ENCODE results near the gene PTPN1.
"Not testable (repeated sequence)": the region's sequence is repeated elsewhere in the genome, so short reads cannot be mapped to it uniquely, and the experiment has no call there.

Gene PTPN1

DNA sequence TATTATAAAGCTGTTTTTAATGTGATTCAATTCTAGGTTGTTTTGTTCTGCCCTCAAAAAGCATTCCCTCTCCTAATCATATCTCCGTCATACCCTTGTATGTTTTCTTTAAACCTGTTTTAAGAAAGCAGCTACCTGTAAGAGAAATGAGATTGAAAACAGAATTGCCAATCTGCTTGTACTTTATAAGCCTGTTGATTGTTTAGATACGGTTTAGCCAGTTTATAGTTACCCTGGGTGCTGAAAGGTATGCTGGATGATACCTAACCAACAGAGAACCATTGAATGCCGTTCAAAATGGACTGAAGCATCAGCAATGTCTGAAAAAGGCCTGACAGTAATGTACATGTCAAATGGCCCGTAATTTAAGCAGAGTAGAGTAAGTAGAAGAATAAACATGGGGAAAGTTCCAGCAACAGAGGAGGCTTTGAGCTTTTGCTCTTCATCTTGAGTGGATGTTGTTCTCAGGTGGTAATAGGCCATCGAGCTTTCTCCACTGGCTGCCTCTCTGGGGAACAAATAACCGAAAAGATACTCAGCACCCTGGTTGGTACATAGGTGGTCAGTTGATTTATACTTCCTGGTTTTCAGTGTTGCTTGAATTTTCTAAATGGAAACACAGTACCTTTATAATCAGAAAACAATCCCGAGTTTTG, 27.5 kb downstream of the PTPN1 start:
- DNase-seq (ENCODE audit: low read depth) = no peak
- H3K4me3 ChIP-seq (ENCODE audit: control insufficient read depth, low read depth, low read length) = no peak overlapping the region
- TF ChIP-seq, protein P1, sequence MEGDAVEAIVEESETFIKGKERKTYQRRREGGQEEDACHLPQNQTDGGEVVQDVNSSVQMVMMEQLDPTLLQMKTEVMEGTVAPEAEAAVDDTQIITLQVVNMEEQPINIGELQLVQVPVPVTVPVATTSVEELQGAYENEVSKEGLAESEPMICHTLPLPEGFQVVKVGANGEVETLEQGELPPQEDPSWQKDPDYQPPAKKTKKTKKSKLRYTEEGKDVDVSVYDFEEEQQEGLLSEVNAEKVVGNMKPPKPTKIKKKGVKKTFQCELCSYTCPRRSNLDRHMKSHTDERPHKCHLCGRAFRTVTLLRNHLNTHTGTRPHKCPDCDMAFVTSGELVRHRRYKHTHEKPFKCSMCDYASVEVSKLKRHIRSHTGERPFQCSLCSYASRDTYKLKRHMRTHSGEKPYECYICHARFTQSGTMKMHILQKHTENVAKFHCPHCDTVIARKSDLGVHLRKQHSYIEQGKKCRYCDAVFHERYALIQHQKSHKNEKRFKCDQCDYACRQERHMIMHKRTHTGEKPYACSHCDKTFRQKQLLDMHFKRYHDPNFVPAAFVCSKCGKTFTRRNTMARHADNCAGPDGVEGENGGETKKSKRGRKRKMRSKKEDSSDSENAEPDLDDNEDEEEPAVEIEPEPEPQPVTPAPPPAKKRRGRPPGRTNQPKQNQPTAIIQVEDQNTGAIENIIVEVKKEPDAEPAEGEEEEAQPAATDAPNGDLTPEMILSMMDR (conservative IDR thresholded peaks at IDR 0.05; ENCODE audit: control insufficient read depth, insufficient read depth, low read depth, low read length) = no peak

DNA sequence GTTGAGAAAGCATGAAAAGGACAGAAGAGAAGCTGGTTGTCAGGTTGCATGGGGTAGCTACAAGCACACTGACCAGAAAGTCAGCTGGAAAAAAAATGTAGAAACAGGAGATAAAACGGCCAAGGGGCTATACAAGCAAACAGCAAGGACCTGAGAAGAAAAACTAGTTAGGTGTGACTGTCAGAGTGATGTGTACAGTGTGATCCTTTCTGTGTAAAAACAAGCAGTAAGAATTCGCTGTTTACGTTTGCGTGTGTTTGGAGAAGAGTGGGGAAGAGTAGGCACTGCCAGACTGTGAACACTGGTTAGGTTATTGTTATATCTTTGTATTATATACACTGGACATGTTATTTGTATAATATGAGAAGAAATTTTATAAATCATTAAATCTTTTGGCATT, 28.1 kb downstream of the PTPN1 start:
- TF ChIP-seq, protein P1 (conservative IDR thresholded peaks at IDR 0.05; ENCODE audit: control insufficient read depth, insufficient read depth, low read depth, low read length) = no peak
- DNase-seq (ENCODE audit: low read depth) = no peak
- no peak overlapping the region for H3K4me3 ChIP-seq (ENCODE audit: control insufficient read depth, low read depth, low read length)

DNA sequence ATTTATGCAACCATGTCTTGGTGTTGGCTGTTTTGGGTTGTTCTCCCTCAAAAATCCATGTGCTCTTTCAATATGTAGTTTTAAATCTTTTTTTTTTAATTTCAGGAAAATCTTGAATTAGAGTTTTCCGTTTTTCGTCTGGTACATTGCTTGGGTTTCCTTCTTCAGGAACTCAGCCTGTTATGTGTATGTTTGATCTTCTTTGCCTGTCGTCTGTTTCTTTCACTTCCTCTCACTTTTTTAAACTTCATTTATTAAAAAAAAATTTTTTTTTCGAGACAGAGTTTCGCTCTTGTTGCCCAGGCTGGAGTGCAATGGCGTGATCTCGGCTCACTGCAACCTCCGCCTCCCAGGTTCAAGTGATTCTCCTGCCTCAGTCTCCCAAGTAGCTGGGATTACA, 29.6 kb downstream of the PTPN1 start:
- DNase-seq (ENCODE audit: low read depth); H3K4me3 ChIP-seq (ENCODE audit: control insufficient read depth, low read depth, low read length): not testable (repeated sequence)

DNA sequence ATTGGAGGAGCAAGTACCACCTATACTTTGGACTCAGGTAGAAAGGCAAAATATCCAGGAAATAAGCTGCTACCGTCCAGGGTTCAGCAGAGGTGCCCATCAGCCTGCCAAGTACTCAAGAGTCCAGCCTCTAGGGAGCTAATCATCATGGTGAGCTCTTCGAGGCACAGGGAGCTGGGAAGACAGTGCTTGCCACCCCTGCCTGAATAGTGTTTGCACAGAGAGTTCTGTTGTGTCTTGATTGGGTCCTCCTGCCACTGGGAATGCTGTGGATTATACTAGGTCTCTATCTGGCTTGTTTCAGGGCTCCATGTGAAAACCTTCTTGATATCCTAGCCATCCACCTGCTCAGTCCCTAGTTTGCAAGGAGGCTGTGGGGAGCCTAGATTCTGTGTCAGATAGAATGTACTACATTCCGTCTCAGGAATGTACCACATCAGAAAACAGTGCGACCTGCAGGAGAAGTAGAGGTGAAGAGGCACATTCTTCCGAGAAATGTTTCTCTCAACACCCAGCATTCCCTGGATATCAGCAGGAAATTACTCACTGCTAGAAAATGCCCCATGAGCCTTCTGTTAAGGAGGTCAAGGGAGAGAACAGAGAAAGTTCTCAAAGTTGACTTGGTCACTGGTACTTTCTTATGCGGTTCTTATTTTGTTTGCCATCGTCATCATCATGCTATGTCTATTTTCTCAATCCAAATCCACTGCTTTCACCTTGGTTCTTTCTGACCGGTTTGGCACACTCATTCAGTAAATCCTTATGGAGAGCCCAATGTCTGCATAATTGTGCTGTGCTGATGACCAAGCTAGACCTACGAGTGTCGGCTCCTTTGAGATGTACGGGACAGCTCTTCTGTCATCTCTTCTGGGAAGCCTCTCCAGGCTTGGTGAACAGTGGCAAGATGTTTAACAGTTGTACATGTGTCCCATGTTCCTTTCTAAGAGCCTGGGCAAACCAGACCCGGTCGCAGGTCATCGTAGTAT, 30.7 kb downstream of the PTPN1 start:
- TF ChIP-seq, protein P1 (conservative IDR thresholded peaks at IDR 0.05; ENCODE audit: control insufficient read depth, insufficient read depth, low read depth, low read length) = no peak
- H3K4me3 ChIP-seq (ENCODE audit: control insufficient read depth, low read depth, low read length) = no peak overlapping the region
- peak; percentile 81 for DNase-seq (ENCODE audit: low read depth)

DNA sequence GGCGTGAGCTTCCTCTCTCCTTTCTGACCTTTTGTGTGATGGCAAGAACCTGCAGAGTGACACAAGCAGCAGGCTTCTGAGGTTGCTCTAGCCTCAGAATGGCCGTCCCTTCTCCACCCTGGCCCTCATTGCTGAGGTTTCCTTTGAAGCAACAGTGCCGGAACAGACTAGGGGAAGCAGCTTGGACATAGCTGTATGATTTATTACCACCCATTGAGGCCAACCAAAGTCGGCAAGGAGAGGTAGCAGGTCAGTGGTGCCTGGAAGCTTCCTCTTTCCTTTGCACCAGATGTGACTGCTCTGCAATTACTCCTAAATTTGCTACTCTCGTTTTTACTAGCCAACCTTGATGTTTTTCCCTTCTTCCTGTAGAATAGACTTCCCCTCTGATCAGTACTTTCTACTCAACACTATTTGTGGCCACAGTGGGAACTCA, 31.4 kb downstream of the PTPN1 start:
- H3K4me3 ChIP-seq (ENCODE audit: control insufficient read depth, low read depth, low read length) = no peak overlapping the region

DNA sequence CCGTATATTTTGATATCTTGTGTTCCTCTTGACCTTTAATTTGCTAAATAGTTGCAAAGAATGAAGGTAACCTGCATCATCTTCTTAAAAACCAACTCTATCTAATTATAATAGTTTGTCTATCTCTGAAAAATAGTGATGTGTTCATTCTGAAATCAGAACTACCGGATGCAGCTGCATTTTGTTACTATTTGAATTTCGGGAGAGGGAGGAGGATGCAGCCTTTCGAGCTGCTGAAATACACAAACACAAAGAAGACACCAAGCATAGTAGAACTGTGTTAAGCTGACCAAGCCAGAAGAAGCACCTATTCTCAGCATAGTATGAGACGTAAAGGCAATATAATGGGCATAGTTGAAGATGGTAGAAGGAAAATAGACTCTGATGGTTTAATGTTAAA, 33.1 kb downstream of the PTPN1 start:
- DNase-seq (ENCODE audit: low read depth) = no peak
- TF ChIP-seq, protein P1 (conservative IDR thresholded peaks at IDR 0.05; ENCODE audit: control insufficient read depth, insufficient read depth, low read depth, low read length) = no peak
- no peak overlapping the region for H3K4me3 ChIP-seq (ENCODE audit: control insufficient read depth, low read depth, low read length)

More for the DNA sequence above, 31.4 kb downstream of the PTPN1 start:
- no peak for DNase-seq (ENCODE audit: low read depth)
- TF ChIP-seq, protein P1 (conservative IDR thresholded peaks at IDR 0.05; ENCODE audit: control insufficient read depth, insufficient read depth, low read depth, low read length) = no peak

DNA sequence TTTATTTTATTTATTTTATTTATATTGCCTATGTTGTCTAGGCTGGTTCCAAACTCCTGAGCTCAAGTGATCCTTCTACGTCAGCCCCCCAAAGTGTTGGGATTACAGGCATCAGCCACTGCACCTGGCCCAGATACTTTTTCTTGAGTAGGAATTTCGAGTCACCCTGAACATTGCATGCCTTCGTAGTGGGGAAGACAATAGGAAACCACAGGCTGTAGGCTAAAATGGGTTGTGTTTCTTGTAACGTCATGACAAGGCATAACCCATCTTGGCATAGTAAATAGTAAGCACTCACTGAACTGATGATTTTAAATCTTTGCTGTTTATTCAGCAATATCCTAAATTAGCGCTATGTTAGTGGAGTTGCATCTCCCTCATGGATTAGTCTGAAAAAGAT, 34.9 kb downstream of the PTPN1 start:
- TF ChIP-seq, protein P1 (conservative IDR thresholded peaks at IDR 0.05; ENCODE audit: control insufficient read depth, insufficient read depth, low read depth, low read length) = no peak
- H3K4me3 ChIP-seq (ENCODE audit: control insufficient read depth, low read depth, low read length) = no peak overlapping the region
- DNase-seq (ENCODE audit: low read depth) = no peak

Measured in fibroblast of mammary gland (primary cell).